UCSD-AML1 (cell line): ENCODE results near the gene SNRPD2.

Source experiments
- DNase-seq: peaks from one replicate; lab custom pipeline; 2025; ENCODE audit not compliant: unreplicated experiment; lab: John Stamatoyannopoulos, UW

Gene SNRPD2

DNA sequence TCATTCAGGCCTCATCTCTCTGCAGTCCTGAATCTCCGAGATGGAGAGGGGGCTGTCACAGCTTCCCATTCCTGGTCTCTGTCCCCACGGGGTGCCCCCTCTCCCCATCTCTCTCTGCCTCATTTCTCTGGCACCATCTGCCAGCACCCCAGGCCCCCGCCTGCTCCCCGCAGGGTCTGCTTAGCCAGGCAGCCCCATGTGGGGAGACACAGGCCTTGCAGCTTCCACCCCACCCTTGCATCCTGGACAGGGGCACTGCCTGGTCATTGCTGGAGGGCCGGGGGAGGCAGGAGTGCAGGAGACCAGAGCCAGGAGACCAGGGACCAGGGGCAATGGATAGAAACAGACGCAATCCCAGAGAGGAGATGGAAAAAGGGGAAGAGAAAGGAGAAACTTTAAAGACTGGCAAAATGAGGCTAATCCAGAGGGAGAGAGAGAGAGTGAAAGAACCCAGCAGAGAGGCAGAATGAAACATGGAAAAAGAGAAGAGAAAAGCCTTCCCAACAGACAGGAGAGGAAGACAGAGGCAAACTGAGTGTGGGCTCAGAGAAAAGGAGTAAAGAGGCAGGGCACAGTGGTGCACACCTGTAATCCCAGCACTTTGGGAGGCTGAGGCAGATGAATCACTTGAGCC is 32.5 kb downstream of the SNRPD2 start:
- DNase-seq, result no peak

- DNase-seq, result no peak
Measured at GRCh38 chr19:45657520-45658167, 34.1 kb downstream of the SNRPD2 start.

DNA sequence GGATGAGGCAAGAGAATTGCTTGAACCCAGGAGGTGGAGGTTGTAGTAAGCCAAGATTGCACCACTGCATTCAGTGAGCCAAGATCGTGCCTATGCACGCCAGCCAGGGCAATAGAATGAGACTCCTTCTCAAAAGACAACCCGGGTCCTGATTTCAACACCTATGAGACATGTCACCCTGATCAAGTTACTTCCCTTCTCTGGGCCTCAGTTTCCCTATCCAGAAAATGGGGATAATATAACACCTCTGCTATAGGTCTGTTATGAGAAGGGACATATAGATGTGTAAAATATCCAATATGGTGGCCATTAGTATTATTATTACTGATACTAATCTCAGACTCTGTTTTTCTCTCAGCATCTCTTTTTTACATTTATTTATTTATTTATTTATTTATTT is 36.7 kb downstream of the SNRPD2 start:
- no peak for DNase-seq

GRCh38 chr19:45653634-45654033 is 38.1 kb downstream of the SNRPD2 start:
- DNase-seq, result no peak

DNA sequence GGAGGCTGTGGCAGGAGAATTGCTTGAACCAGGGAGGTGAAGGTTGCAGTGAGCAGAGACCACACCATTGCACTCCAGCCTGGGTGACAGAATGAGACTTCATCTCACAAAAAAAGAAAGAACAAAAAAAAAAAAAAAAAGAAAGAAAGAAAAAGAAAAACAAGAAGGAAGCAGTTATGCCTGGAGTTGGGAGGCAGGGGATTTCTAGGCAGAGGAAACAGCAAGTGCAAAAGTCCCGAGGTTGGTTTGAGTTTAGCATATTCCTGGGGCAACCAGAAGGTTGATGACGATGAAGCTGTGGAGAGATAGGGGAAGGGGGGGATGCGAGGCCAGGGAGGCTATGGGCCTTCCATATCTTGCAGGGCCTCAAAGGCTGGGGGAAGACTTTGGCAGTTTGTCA is 41.0 kb downstream of the SNRPD2 start:
- no peak for DNase-seq

- DNase-seq, result no peak
Measured at GRCh38 chr19:45646345-45646698, 45.4 kb downstream of the SNRPD2 start.

DNA sequence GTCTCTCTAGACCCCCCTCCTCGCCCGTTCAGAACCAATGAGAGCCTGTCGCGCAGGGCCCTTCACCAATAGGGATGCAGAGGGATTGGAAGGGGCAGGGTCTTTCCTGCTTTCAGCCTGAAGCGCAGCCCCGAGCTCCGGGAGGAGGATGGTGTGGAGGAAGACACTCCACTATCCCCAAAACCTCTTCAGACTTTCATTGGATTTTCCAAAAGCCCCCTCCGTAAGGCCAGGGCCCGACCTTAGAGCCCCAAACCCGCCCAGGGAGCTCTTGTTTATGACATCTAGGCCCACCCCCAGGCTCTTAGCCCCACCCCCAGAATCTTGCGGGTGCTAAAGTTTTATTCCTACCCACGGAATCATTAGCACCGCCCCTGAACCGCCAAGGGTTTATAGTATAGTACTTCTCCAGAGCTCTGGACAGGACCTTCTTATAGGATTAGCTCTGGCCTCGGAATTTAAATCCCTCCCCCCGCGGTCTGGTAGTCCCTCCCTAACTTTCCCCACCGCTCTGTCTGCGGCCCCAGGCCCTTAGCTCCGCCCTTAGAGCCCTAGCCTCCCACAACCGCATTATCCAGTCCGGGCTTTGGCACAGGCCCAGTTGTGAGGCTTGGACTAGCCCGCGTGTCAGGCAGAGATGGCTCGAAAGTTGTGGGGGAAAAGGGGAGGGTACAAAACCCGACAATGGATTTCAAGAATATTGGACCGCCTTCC is 46.0 kb downstream of the SNRPD2 start:
- peak; percentile 91 for DNase-seq

GRCh38 chr19:45645068-45645630 is 46.6 kb downstream of the SNRPD2 start:
- no peak for DNase-seq

DNA sequence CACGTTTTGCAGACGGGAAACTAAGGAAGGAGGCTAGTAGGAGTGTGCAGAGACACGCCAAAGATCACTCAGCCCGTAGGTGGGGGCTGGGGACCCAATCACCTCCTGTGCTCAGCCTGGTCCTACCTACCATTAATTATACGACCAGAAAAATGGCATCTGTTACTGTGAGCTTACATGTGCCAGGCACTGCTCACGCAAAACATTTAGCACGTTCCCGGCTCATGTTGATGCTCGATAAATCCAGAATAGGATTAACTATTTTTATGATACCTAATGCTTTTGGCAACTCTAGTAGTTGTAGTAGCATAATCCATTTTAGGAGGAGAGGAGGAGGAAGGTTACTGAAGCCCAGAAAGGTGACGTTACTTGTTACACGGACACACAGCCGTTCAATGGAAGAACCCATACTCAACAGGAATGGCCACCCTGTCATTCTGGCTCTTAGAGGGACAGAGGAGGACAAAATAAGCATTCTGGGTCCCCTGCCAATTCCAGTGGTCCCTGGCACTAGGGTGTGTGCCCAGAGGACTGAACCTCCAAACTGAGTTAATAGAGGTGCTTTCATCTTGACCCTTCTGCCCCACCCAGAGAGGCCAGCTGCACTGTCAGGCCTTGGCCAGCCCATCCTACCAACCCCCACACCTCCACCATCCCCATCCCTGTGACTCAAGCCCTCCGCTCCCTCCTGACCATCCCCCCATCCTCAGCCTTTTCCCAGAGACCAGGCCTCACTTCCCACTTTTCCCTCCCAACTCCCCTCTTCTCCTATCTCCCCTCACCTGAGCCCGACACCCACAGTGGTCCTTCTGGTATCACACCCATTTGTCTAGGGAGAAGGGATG is 47.6 kb downstream of the SNRPD2 start:
- DNase-seq, result no peak

GRCh38 chr19:45643024-45643926 is 48.5 kb downstream of the SNRPD2 start:
- DNase-seq, result peak; percentile 90

- DNase-seq, result peak; percentile 92
Measured at GRCh38 chr19:45641274-45642105, 50.3 kb downstream of the SNRPD2 start.

GRCh38 chr19:45640849-45641273 is 50.9 kb downstream of the SNRPD2 start:
- DNase-seq, result no peak

- DNase-seq, result peak; percentile 70
Measured at GRCh38 chr19:45638930-45639729, 52.6 kb downstream of the SNRPD2 start, which contains the start of gene EML2. EML2 (minus strand) TSS chr19:45639397; CDS start chr19:45639376, 21 bp downstream.

DNA sequence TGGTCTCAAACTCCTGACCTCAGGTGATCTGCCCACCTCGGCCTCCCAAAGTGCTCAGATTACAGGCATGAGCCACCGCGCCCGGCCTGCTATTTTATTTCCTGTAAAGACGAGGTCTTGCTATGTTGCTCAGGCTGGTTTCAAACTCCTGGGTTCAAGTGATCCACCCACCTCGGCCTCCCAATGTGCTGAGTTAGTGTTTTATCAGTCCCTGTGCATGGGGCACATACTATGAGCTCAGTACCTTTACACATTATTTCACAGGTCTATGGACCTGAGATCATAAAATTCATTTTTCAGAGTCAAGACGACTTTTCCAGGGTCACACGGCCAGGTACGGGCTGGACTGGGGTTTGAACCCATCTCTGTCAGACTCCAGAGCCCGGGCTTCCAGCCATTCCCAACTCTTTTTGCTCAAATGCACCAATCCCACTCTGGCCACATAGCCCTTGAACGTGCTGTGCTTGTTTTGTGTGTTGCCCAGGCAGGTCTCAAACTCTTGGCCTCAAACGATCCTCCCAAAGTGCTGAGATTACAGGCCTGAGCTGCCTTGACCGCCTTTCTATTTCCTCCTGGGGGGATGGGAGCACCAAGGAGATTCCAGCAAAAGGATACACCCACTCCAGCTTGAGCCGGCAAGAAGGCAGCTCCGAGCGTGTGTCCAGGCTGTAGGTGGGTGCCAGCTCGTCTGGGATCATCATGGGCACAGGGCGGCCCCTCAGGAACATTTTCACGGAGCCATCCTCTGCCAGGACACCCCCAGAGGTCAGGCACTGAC is 53.7 kb downstream of the SNRPD2 start:
- no peak for DNase-seq
